Hair follicle dermal papilla cell (primary cell): ENCODE results near the gene GRK4. TPM values are rescaled to one million over a fixed set of nuclear protein-coding genes. Genes with fewer than 3 reads are reported as not detected.

ENCODE experiments used
- small RNA-seq: library from RNA; depleted of rRNA; stranded (forward); fragments of <200 nt; gene quantifications from one replicate; pipeline ENCODE3, GENCODE V24; 2012
- total RNA-seq: library from RNA; depleted of rRNA; stranded (reverse); fragments of >200 nt; gene quantifications from 2 replicates; pipeline ENCODE4 v1.2.3, GENCODE V29; 2012

The GRK4 gene
- 5.7 and 6.0 TPM in 2 replicates for total RNA-seq

GRCh38 chr4:2963175-2963965 is at the start of gene GRK4, which contains the start of gene NOP14:
Gene GRK4 (plus strand): TSS chr4:2963571. CDS start chr4:2964071, 500 bp downstream.
Gene NOP14 (minus strand): TSS chr4:2963406. CDS start chr4:2963319, 87 bp downstream.

GRCh38 chr4:3074078-3074845 is 110.9 kb downstream of the GRK4 start, which contains the start of the genes HTT and HTT-AS:
Gene HTT (plus strand): TSS chr4:3074681. CDS start chr4:3074826, 145 bp downstream.
Gene HTT-AS (minus strand): TSS chr4:3074538.

Small RNAs within 50 kb of the gene (small RNA-seq; reads per million reads assigned to genes)
- not detected for gene RF02134
- not detected for gene RF02135
- 1.2 reads per million, percentile 25 among the genes with 10 or more reads in this experiment for gene RNU6-204P

Other genes with a start within 250 kb of the GRK4 start
- gene TNIP2, start 207.2 kb upstream of the GRK4 start, total RNA-seq = 43.8 and 44.5 TPM in 2 replicates
- 78.4 and 93.5 TPM in 2 replicates for gene SH3BP2, start 170.5 kb upstream of the GRK4 start, total RNA-seq
- gene ADD1, start 119.7 kb upstream of the GRK4 start, total RNA-seq = 200 and 201 TPM in 2 replicates
- 20.2 and 21.4 TPM in 2 replicates for gene NOP14, start 165 bp upstream of the GRK4 start, total RNA-seq
- not detected in 2 replicates for gene HTT-AS, start 111.0 kb downstream of the GRK4 start, total RNA-seq
- 37.4 and 43.0 TPM in 2 replicates for gene HTT, start 111.1 kb downstream of the GRK4 start, total RNA-seq